HG02798 (cell line): ENCODE results near the gene FOSL2.
A peak's percentile ranks its signal among the peaks of the same experiment; 100 is the strongest.

Source experiments
- ATAC-seq: cut with Tn5 transposase; IDR thresholded peaks from one replicate; pipeline ENCODE4 v1.9.1; 2021; ENCODE audit warnings: mild to moderate bottlenecking; ENCODE audit not compliant: unreplicated experiment, poor library complexity

Gene FOSL2

GRCh38 chr2:28392297-28393113, at the start of gene FOSL2:
Gene FOSL2 (plus strand): TSS chr2:28392858. CDS start chr2:28393721, 863 bp downstream.
- ATAC-seq = peak; percentile 83

DNA sequence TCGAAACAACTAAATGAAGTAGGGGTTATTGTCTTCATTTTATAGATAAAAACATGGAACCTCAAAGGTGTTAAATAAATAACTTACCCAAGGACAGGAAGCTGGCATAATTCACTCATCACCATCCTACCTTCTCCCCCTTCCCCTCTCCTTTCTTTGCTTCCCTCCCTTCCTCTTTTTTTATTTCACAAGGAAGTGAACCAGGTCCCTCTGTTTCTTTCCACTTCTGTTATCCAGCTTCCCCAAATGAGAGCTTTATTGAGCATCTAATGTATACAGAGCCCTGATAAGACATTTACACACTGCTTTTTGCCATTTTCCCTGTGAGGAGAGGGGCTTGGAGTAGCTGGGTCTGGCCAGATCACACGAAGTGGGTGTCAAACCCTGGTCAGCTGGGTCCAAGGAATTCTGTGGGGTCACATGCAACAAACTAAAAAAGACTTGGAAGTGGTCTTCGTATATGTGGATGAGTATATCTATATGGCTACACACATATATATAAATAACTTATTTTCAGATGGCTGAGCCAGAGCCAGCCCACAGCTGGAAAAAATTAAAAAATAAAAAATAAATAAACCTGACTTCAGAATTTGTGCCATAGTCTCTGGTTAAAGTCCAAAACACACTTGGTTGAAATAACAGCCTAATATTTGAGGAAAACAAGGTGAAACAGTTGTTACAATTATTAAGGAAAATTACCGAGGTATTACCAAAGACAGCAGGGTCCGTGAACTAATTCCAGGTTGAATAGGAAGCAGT, 49.3 kb upstream of the FOSL2 start:
- no peak for ATAC-seq

DNA sequence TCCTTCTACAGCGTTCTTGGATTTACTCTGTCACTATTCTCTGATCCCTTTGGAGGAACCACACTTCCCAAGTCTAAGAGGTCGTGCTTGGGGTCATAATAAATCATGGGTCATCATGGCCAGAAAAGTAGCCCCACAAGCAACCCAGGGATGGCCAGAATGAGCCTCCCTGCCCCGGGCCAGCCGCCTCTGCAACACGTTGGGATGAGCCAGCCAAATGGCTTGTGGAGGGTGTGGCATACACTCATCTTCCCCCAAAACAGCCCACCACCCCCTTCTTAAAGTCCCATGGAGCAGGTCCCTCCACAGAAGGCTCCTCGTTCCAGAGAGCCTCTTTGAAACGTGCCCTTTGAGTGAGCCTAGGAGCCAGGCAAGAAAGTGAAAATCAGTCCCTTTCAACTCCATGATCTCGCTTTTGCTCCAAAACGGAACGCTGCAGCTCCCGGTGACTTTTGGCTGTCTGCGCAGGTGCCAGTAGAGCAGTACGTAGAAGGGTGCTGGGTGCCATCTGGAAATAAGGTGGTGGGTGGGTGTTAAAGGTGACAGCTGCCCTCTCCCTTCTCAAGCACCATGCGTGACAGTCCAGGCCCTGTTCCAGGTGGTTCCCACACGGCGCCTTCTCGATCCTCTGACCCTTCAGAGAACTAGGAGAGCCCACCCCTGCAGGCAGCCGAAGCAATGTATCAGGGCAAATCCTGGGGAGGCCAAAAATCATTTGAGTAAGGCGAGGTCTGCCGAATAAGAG, 48.5 kb upstream of the FOSL2 start:
- no peak for ATAC-seq

DNA sequence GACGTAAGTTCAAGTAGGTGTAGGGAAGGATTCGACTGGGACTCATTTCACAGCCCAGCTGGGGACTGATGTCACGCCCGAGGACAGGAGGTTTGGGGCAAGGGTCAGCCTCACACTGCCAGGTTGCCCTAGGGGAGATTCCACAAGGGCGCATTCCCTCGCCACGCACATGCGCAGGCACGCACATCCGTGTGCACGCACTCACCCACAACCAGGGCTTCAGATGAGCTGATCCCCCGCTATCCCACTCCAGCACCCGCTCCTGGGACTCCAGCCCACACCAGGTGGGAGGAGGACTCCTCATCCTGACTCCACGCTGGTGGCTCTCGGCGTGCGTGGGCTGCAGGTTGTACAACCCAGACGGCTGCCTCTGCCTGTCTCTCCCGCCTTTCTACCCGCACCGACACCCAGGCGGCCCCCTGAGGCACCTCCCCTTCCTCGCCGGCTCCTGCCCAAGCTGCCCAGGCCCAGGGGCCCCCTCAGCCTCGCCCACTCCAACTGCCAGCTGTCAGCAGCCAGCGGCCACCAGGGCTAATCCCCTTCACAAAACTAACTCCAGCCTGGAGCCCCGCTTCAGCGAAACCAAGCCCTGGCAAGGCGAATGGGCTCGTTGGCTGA, 47.8 kb upstream of the FOSL2 start:
- ATAC-seq = no peak

DNA sequence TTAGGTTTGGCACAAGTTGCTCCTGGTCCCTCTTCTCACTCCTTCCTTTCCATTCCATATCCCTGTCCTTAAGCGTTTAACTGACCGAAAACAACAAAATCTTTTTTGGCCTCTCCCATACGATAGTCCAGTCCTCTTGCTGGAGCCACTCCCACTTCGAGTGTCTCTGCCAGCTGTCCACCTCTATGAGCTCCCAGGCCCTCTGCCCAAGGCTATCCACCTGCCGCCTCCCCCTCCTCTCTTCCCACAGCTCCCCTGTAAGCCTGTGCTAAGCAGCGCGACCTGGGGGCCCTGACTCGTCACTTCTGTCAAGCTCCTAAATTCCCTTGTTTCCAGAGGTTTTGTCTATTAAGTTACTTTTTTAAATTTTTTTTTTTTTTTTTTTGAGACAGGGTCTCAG, 47.0 kb upstream of the FOSL2 start:
- ATAC-seq = no peak

GRCh38 chr2:28346587-28346986, 46.1 kb upstream of the FOSL2 start:
- ATAC-seq = no peak

GRCh38 chr2:28347193-28347592, 45.5 kb upstream of the FOSL2 start:
- no peak for ATAC-seq

DNA sequence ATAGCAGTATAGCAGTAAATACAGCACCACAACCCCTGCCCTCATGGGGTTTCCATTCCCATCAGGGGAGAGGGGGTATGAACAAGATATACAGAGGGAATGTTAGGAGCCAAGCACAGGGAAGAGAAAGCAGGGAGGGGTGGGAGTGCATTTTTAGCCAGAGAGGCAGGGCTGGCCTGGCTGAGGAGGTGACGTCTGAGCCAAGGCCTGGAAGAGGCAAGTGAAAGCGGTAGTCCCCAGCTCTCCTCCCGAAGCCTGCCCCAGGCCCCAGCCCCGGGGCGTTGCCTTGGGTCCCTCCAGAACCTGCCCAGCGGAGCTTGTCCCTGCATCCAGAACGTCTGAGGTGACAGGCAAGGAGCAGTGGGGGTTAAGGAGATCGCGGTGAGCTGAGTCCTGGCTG, 45.1 kb upstream of the FOSL2 start:
- no peak for ATAC-seq

- no peak for ATAC-seq
These were observed 44.5 kb upstream of the FOSL2 start for GRCh38 chr2:28348149-28348567.

- ATAC-seq = no peak
These were observed 43.7 kb upstream of the FOSL2 start for GRCh38 chr2:28348921-28349320.

DNA sequence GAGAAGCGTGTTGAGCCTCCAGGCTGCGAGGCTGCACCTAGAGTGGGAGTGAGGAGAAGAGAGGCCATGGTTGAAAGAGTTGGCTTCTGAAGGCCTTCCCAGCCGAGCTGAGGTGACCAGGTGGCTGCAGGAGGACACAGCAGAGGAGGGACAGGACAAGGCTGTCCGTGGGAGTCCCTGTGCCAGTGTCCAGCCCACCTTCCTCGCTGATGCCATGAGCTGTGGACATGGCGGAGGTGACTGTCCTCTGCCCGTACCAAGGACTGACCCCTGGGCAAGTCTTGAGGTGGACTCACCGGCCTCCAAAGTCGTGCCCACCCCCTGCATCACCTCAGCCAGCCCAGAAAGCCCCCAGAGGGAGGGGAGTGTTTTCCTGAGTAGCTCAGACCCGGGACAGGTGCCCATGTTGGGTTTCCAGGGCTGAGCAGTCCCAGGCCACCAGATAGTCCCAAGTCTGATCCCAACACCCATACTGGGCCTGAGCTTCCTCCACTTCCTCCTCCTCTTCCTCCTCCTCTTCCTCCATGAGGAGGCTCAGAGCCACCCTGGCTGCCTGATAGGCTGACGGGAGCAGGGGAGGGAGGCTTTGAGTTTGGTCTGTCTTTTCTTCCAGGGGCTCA, 43.0 kb upstream of the FOSL2 start:
- no peak for ATAC-seq

- ATAC-seq = no peak
These were observed 42.5 kb upstream of the FOSL2 start for GRCh38 chr2:28350196-28350595.

DNA sequence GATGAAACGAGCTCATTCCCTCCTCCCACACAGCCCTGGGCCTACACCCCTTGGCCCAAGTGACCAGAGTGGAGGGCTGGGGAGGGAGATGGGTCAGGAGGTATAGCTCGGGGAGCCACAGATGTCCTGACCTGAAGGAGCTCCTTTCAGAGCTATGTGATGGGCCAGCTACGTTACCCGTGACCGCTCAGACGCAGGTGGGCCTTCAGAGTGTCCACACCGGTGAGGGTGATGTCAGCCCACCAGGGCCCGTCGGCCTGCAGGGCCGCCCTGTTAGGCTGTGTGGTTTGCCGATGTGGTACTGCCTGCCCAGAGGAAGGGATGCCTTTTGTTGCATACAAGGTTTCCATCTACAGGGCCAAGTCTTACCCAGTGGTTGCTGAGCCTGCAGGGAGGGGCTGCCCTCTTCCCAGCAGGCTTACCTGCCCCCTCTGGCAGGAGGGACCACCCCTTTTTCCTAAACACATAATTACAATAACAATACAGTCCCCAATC, 41.8 kb upstream of the FOSL2 start:
- no peak for ATAC-seq

- no peak for ATAC-seq
These were observed 41.0 kb upstream of the FOSL2 start for GRCh38 chr2:28351621-28352020.

GRCh38 chr2:28352104-28352503, 40.6 kb upstream of the FOSL2 start:
- no peak for ATAC-seq

DNA sequence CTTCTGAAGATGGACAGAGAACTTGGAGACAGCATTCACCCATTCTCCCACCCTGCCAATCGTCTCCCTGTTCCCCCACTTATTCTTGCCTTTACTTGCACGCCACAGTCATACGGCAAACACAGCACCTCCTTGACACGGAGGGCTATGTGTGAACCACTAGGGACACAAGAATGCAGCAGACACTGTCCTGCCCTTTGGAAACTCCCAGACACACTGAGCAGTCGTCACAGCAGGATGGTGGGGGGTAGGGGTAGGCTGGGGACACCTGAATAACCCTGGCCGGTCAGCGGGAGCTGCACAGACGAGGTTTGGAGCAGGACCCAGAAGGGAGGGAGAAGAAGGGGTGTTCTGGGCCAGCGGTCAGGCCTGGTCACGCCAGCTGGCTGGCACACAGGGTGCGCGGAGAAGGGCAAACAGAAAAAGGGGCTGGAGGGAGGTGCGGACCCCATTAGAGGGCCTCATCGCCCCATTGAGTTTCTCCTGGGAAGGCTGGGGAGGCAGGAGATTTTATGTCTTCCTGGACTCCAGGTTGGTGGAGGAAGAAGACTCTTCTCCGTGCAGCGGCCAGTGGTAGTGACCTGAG, 40.0 kb upstream of the FOSL2 start:
- no peak for ATAC-seq

DNA sequence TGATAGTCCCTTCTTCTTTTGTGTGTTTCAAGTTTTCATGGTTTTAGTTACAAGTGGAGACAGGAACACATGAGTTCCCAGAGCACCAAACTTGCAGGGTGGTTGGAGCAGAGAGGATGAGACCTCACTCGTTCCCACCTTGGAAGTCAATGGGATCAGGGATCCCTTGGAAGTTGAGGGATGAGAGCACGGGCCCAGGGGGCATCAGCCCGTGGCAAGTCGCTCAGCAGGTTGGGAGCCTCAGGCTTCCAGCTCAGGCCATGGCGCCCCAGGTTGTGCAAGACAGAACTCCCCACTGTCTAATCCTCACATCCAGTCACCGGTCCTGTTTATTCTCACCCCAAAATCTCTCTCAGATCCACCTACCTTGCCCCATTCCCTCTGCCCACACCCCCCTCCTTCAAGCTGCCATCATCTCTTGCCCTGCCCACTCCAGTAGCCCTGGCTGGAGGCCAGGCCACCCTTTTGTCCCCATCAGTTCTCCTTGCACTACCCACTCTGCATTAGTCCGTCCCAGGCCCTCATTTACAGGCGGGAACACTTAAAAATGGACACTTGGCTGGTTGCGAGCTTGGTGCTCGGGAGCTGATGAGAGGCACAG, 37.6 kb upstream of the FOSL2 start:
- no peak for ATAC-seq

DNA sequence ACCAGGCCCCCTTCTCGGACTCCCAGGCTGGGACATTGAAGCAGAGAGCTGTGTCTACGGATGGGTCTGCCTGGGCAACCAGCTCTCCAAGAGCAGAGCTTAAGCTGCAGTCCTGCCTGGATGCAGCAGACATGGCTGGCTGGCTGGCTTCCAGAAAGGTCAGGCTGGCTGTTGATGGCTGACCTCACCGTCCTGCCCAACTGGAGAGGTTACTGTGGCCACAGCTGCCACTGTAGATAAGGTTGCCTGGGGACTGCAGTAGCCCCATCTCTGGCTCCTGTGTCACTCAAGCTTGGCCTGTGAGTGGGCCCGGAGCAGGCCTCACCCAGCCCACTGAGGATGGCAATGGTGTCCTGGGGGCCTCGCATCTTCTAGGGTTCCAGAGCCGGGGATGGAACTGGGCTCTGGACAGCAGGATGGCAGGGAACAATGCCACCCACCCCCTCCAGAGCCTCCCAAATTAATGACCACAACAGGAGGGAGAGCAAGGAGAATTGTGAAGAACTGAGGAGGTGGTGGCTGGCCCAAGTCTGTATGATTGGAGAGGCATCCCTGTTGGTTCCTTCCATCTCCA, 37.0 kb upstream of the FOSL2 start:
- no peak for ATAC-seq
